ENCODE measurements around the gene INSM2.

Gene INSM2

GRCh38 chr14:35506461-35506860 lies 27.5 kb upstream of the INSM2 start:
- TF ChIP-seq CTCF (conservative IDR thresholded peaks at IDR 0.05; ENCODE audit: low read depth, low read length) = no peak
- H3K4me3 ChIP-seq (ENCODE audit: low read depth, low read length) = no peak overlapping the region
- DNase-seq (ENCODE audit: low read depth) = no peak

GRCh38 chr14:35506927-35507326 lies 27.0 kb upstream of the INSM2 start:
- no peak overlapping the region for H3K4me3 ChIP-seq (ENCODE audit: low read depth, low read length)
- no peak for TF ChIP-seq CTCF (conservative IDR thresholded peaks at IDR 0.05; ENCODE audit: low read depth, low read length)
- DNase-seq (ENCODE audit: low read depth) = peak; percentile 25

- H3K4me3 ChIP-seq (ENCODE audit: low read depth, low read length) = no peak overlapping the region
- no peak for TF ChIP-seq CTCF (conservative IDR thresholded peaks at IDR 0.05; ENCODE audit: low read depth, low read length)
- DNase-seq (ENCODE audit: low read depth) = no peak
Observed at GRCh38 chr14:35509846-35510245, 24.1 kb upstream of the INSM2 start.

GRCh38 chr14:35512765-35513164 lies 21.2 kb upstream of the INSM2 start:
- no peak for DNase-seq (ENCODE audit: low read depth)

GRCh38 chr14:35515916-35516315 lies 18.0 kb upstream of the INSM2 start:
- DNase-seq (ENCODE audit: low read depth) = no peak
- H3K4me3 ChIP-seq (ENCODE audit: low read depth, low read length) = no peak overlapping the region
- no peak for TF ChIP-seq CTCF (conservative IDR thresholded peaks at IDR 0.05; ENCODE audit: low read depth, low read length)

More at GRCh38 chr14:35512765-35513164, 21.2 kb upstream of the INSM2 start:
- H3K4me3 ChIP-seq (ENCODE audit: low read depth, low read length) = no peak overlapping the region
- no peak for TF ChIP-seq CTCF (conservative IDR thresholded peaks at IDR 0.05; ENCODE audit: low read depth, low read length)

GRCh38 chr14:35519986-35520385 lies 14.0 kb upstream of the INSM2 start:
- TF ChIP-seq CTCF (conservative IDR thresholded peaks at IDR 0.05; ENCODE audit: low read depth, low read length) = no peak
- DNase-seq (ENCODE audit: low read depth) = no peak
- H3K4me3 ChIP-seq (ENCODE audit: low read depth, low read length) = no peak overlapping the region

DNA sequence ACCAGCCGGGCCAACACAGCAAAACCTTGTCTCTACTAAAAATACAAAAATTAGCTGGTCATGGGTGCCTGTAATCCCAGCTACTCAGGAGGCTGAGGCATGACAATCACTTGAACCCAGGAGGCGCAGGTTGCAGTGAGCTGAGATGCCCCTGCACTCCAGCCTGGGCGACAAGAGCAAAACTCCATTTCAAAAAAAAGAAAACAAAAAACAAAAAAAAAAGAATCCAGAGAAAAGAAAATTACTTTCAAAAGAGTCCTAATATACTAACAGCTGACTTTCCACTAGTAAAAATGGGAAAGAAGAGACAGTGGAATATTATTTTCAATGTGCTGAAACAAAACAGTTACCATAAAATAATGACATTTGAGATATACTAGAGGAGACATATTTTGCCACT lies 8.3 kb upstream of the INSM2 start:
- no peak overlapping the region for H3K4me3 ChIP-seq (ENCODE audit: low read depth, low read length)
- TF ChIP-seq CTCF (conservative IDR thresholded peaks at IDR 0.05; ENCODE audit: low read depth, low read length) = no peak
- DNase-seq (ENCODE audit: low read depth) = no peak
